Liver (tissue), 9 donors: ENCODE data around the gene RPH3AL. TPM values are rescaled to one million over a fixed set of nuclear protein-coding genes. Genes with fewer than 3 reads are reported as not detected.

Experiments
- DNase-seq: peaks from one replicate; pipeline ENCODE4 v3.0.0-alpha.2; 2017; ENCODE audit warnings: low spot score
- H3K27ac ChIP-seq, 2 donors: one replicate each; pipeline ENCODE4 v1.7.0; 2013; ENCODE audit warnings: inconsistent platforms in 2 of 2, low read length in 2 of 2, control low read depth in 1 of 2, low read depth in 1 of 2, mild to moderate bottlenecking in 1 of 2
- H3K27me3 ChIP-seq, 4 donors: one replicate each; pipeline versions ENCODE4 v1.6.1 to v1.7.0; 2013; ENCODE audit warnings: low read length in 3 of 4, inconsistent platforms in 1 of 4, mild to moderate bottlenecking in 1 of 4, moderate library complexity in 1 of 4; ENCODE audit not compliant: control insufficient read depth in 4 of 4, insufficient read depth in 4 of 4
- H3K36me3 ChIP-seq, 4 donors: one replicate each; pipeline versions ENCODE4 v1.6.1 to v1.7.0; 2013; ENCODE audit warnings: low read length in 3 of 4, mild to moderate bottlenecking in 3 of 4, low read depth in 1 of 4, moderate library complexity in 1 of 4; ENCODE audit not compliant: control insufficient read depth in 4 of 4, insufficient read depth in 3 of 4
- H3K4me1 ChIP-seq, 4 donors: one replicate each; pipeline versions ENCODE4 v1.6.1 to v1.7.0; 2013; ENCODE audit warnings: low read length in 3 of 4, mild to moderate bottlenecking in 3 of 4, moderate library complexity in 1 of 4; ENCODE audit not compliant: control insufficient read depth in 4 of 4, insufficient read depth in 4 of 4
- H3K4me3 ChIP-seq, 3 donors: one replicate each; pipeline versions ENCODE4 v1.6.1 to v1.7.0; 2013; ENCODE audit warnings: low read length in 3 of 3, control low read depth in 1 of 3, low read depth in 1 of 3, mild to moderate bottlenecking in 1 of 3
- H3K9ac ChIP-seq, 2 donors: one replicate each; pipeline ENCODE4 v1.7.0; 2013; ENCODE audit warnings: low read length in 2 of 2, mild to moderate bottlenecking in 2 of 2, moderate library complexity in 2 of 2, control low read depth in 1 of 2, low read depth in 1 of 2
- H3K9me3 ChIP-seq, 4 donors: one replicate each; pipeline versions ENCODE4 v1.6.1 to v1.7.0; 2013; ENCODE audit warnings: low read length in 3 of 4; ENCODE audit not compliant: control insufficient read depth in 4 of 4
- CTCF ChIP-seq: fragments of 150-350 bp; IDR thresholded peaks from 2 replicates; pipeline ENCODE4 v1.5.1; 2017; ENCODE audit warnings: improper control_type of control experiment, low read depth, low read length; ENCODE audit not compliant: missing input control
- FOXA2 ChIP-seq: IDR thresholded peaks from 2 replicates; pipeline ENCODE4 v1.6.1; 2016; ENCODE audit warnings: antibody characterized with exemption
- HNF4A ChIP-seq, 2 donors: conservative IDR thresholded peaks; 2 replicates each; pipeline ENCODE4 v1.6.1; 2016; ENCODE audit warnings: antibody characterized with exemption in 2 of 2, mild to moderate bottlenecking in 2 of 2
- HNF4G ChIP-seq: IDR thresholded peaks from 2 replicates; pipeline ENCODE4 v1.6.1; 2016; ENCODE audit warnings: antibody characterized with exemption
- NR2F2 ChIP-seq: IDR thresholded peaks from 2 replicates; pipeline ENCODE4 v1.6.1; 2016; ENCODE audit warnings: antibody characterized with exemption
- RAD21 ChIP-seq, 2 donors: IDR thresholded peaks; 2 replicates each; pipeline ENCODE4 v1.6.1; 2016; ENCODE audit warnings: antibody characterized with exemption in 2 of 2, mild to moderate bottlenecking in 2 of 2
- REST ChIP-seq: IDR thresholded peaks from 2 replicates; pipeline ENCODE4 v1.6.1; 2016; ENCODE audit warnings: antibody characterized with exemption, mild to moderate bottlenecking
- RXRA ChIP-seq, 2 donors: IDR thresholded peaks; 2 replicates each; pipeline ENCODE4 v1.6.1; 2017 to 2018; ENCODE audit warnings: antibody characterized with exemption in 2 of 2, mild to moderate bottlenecking in 1 of 2
- SP1 ChIP-seq: IDR thresholded peaks from 2 replicates; pipeline ENCODE4 v1.6.1; 2018; ENCODE audit warnings: antibody characterized with exemption, mild to moderate bottlenecking
- YY1 ChIP-seq: IDR thresholded peaks from 2 replicates; pipeline ENCODE4 v1.6.1; 2016; ENCODE audit warnings: antibody characterized with exemption, mild to moderate bottlenecking
- ZBTB33 ChIP-seq: IDR thresholded peaks from 2 replicates; pipeline ENCODE4 v1.6.1; 2016; ENCODE audit warnings: antibody characterized with exemption
- WGBS: extraction: QIAGEN DNeasy Blood & Tissue Kit; methylation state at CpG from one replicate; pipeline ENCODE4 v1.1.7; 2013; 5-methylcytosine and 5-hydroxymethylcytosine counted together
- polyA plus RNA-seq, 2 donors: library from polyadenylated mRNA; stranded (reverse) in 1 of 2; unstranded in 1 of 2; fragments of 200-250 nt in 1 of 2; fragments of >200 nt in 1 of 2; fragmentation: Nextera tagmentation in 1 of 2; extraction: Ambion mirVana in 1 of 2; gene quantifications; one replicate each; pipeline versions ENCODE4 v1.2.1 to v1.2.3, GENCODE V29; 2013 to 2015
- total RNA-seq, 2 donors: library from RNA; depleted of rRNA; stranded (reverse); fragments of >200 nt; gene quantifications; one replicate each; pipeline ENCODE4 v1.2.3, GENCODE V29; 2014
- donor health status: healthy.
- donor health status: healthy.
- donor health status: healthy.
- donor health status: healthy.
- donor health status: healthy.

Gene RPH3AL
- total and polyA plus RNA-seq, 4 donors = 8.5 to 52.5 (median 13.9) TPM

GRCh38 chr17:323181-323580, 29.4 kb downstream of the RPH3AL start (continued):
- TF ChIP-seq REST (no peak), HNF4A (conservative IDR thresholded peaks at IDR 0.05) (no peak)

DNA sequence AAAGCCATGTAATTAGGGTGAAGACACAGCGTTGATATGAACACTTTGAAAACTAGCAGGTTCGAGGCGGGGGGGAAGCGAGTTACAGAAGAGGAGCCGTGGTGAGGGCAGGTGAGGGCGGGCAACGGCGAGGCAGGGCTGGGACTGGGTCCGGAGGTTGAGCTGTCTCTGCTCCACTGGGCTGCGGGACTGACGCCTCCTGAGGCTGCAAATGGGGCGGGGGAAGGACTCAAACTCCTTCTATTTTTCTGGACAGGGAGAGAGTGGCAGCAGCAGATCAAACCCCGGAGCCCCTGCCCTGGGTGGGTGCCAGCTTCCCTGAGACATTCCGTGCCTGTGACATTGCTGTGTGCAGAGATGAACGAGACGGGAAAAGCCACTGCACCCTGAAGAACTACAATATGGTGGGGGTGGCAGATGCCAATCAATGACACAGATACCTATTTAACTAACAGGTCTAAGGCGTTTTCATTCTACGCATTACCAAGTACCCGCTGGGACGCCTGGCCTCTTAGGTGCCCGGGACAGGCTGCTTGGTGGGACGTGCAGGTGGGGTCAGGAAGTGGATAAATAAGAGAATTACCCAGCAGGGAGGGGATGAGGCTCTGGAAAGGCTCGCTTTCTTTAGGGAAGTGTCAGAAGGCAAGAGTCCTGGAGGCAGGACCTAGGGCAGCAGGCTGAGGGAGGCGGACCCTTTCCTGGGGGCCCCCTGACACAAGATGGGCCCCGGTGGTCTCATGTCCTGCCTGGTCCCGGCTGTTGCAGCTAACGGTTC, 30.4 kb downstream of the RPH3AL start:
- Histone ChIP-seq H3K9me3 (no peaks in the 10 kb centered on the region), H3K27me3 (no peaks in the 10 kb centered on the region), H3K4me1 (no peaks in the 10 kb centered on the region), H3K36me3 (peaks cover 0 to 17% (median 10%) of the 10 kb centered on the region in 4 donors), H3K27ac (no peak overlapping the region), H3K9ac (no peak overlapping the region), H3K4me3 (no peak overlapping the region)
- no peak for DNase-seq
- 94% methylated on average over 27 of the region's 27 CpGs for WGBS
- TF ChIP-seq YY1 = no peak

DNA sequence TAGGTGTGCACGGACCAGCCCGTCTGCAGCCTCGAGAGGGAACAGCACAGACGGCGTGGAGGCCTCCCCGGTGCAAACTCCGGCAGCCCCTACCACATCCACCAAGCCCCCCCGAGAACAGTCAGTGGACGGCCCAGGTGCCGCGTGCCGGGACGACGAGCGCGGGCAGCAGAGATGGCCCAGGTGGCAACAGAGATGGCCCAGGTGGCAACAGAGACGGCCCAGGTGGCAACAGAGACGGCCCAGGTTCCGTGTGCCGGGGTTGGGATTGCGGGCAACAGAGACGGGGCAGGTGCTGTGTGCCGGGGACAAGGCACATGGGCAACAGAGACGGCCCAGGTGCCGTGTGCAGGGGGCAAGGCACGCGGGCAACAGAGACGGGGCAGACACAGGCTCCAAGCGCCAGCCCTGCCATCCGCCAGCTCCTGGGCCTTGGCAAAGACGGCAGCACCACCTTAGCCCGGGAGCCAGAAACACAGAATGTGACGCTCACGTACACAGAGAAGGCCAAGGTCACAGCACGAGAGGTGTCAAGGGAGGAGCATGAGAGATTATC, 31.1 kb downstream of the RPH3AL start:
- DNase-seq = no peak
- H3K4me1 ChIP-seq = no peaks in the 10 kb centered on the region
- no peak overlapping the region for H3K4me3 ChIP-seq
- WGBS = 91% methylated on average over 35 of the region's 35 CpGs
- no peak overlapping the region for H3K27ac ChIP-seq
- peaks cover 0 to 13% (median 9%) of the 10 kb centered on the region in 4 donors for H3K36me3 ChIP-seq
- H3K9ac ChIP-seq = no peak overlapping the region
- no peak for TF ChIP-seq HNF4A (conservative IDR thresholded peaks at IDR 0.05)
- no peak for TF ChIP-seq RAD21 (IDR thresholded peaks at IDR 0.05)
- no peak for TF ChIP-seq ZBTB33
- TF ChIP-seq RXRA (IDR thresholded peaks at IDR 0.05) = no peak
- no peak for TF ChIP-seq CTCF
- no peak for TF ChIP-seq NR2F2
- no peak for TF ChIP-seq FOXA2
- TF ChIP-seq SP1 = no peak
- TF ChIP-seq YY1 = no peak
- TF ChIP-seq HNF4G = no peak
- no peaks in the 10 kb centered on the region for H3K9me3 ChIP-seq
- H3K27me3 ChIP-seq = no peaks in the 10 kb centered on the region
